Heart right ventricle (tissue), 16 donors: ENCODE measurements around the gene FTH1. TPM values are rescaled to one million over a fixed set of nuclear protein-coding genes. Genes with fewer than 3 reads are reported as not detected.

Source experiments
- ATAC-seq, 8 donors: fragments of 200-7000 bp; cut with Tn5 transposase; one replicate each; pipeline ENCODE4 v1.9.1; 2020; ENCODE audit warnings: mild to moderate bottlenecking in 8 of 8, moderate library complexity in 8 of 8, moderate number of reproducible peaks in 1 of 8
- DNase-seq, 2 donors: peaks; one replicate each; pipeline ENCODE4 v3.0.0-alpha.2; 2020
- H3K27ac ChIP-seq, 10 donors: fragments of 200-600 bp; sonication (generic) in 2 of 10; one replicate each; pipeline versions ENCODE4 v1.5.0 to v1.8.0; 2020 to 2022; ENCODE audit warnings: mild to moderate bottlenecking in 3 of 10
- H3K27me3 ChIP-seq, 7 donors: fragments of 200-600 bp; one replicate each; pipeline ENCODE4 v1.8.0; 2021 to 2022; ENCODE audit warnings: mild to moderate bottlenecking in 2 of 7
- H3K36me3 ChIP-seq, 9 donors: fragments of 200-600 bp; sonication (generic) in 1 of 9; one replicate each; pipeline versions ENCODE4 v1.5.0 to v1.8.0; 2020 to 2022; ENCODE audit warnings: mild to moderate bottlenecking in 2 of 9
- H3K4me1 ChIP-seq, 9 donors: fragments of 200-600 bp; sonication (generic) in 1 of 9; one replicate each; pipeline versions ENCODE4 v1.5.0 to v1.8.0; 2020 to 2022; ENCODE audit warnings: mild to moderate bottlenecking in 4 of 9
- H3K4me3 ChIP-seq, 10 donors: fragments of 200-600 bp; sonication (generic) in 2 of 10; one replicate each; pipeline versions ENCODE4 v1.5.0 to v1.8.0; 2020 to 2022; ENCODE audit warnings: mild to moderate bottlenecking in 7 of 10, moderate library complexity in 2 of 10
- H3K9me3 ChIP-seq, 11 donors: fragments of 200-600 bp in 10 of 11; sonication (generic) in 2 of 11; one replicate each; pipeline versions ENCODE4 v1.5.0 to v1.8.0; 2013 to 2022; ENCODE audit warnings: mild to moderate bottlenecking in 2 of 11, control low read depth in 1 of 11, moderate library complexity in 1 of 11
- CTCF ChIP-seq, 9 donors: fragments of 200-600 bp; sonication (generic) in 2 of 9; IDR thresholded peaks; one replicate each; pipeline versions ENCODE4 v1.5.0 to v1.8.0; 2021 to 2022; ENCODE audit warnings: antibody characterized with exemption in 9 of 9, mild to moderate bottlenecking in 5 of 9, moderate library complexity in 1 of 9
- WGBS, 2 donors: extraction: QIAGEN DNeasy Blood & Tissue Kit; methylation state at CpG; one replicate each; pipeline ENCODE4 v1.1.7; 2013; ENCODE audit warnings: inconsistent platforms in 1 of 2; 5-methylcytosine and 5-hydroxymethylcytosine counted together
- intact Hi-C, 10 donors: fragments of 100-400 bp; cut with DNase I; formaldehyde crosslinking; loops; one replicate each; pipeline versions ENCODE4 v1.11.1 to v1.14.2; 2022
- polyA plus RNA-seq, 2 donors: library from polyadenylated mRNA; stranded (reverse); fragments of 200-250 nt; gene quantifications; one replicate each; pipeline ENCODE4 v1.2.3, GENCODE V29; 2013
- total RNA-seq, 10 donors: library from RNA; stranded (reverse); fragmentation: NEBNext Ultra II Directional in 3 of 10; extraction: Animal tissue kit (Norgen Biotek cat#: 25700) in 3 of 10; gene quantifications; one replicate each; pipeline versions ENCODE4 v1.2.1 to v1.2.4, GENCODE V29; 2021 to 2023
- donor health status: Arrhythmogenic right ventricular cardiomyopathy.
- donor health status: ischemic (EF 13 %, LVEDD 7.1; RV severe dilation, severe dysfunction).
- donor health status: healthy with polysubstance abuse.
- donor health status: DM: no; HTN: yes; CAD: no.
- donor health status: DM: no; HTN: no; CAD: no.
- donor health status: ischemic (EF 25% LVEDD 6.9; RV normal size, moderate dysfunction).
- donor health status: ischemic (EF 25% LVEDD 5.7; RV mildly dilated, moderate dysfunction).
- donor health status: healthy.
- donor health status: DM: yes; HTN: yes; CAD: no.
- donor health status: Ischemic cardiomyopathy.
- donor health status: ischemic (EF 35%, LVEDD 5.7; RV mildly dilated, moderate dysfunction).
- donor health status: nonischemic (EF 11% LVEDD 7.7; RV severe dilation, severe dysfunction).
- donor health status: DM: yes; HTN: yes; CAD: no.
- donor health status: PGD.
- donor health status: ischemic (EF 29% LVEDD 5.4; RV normal size, mild dysfunction).
- donor health status: nonischemic (EF 23%, LVEDD 6.1; RV moderate dilation, normal function).

FTH1 gene
- total and polyA plus RNA-seq, 12 donors = 1,346 to 5,199 (median 2,962) TPM

GRCh38 chr11:62000539-62001446, 33.4 kb upstream of the FTH1 start:
- Histone ChIP-seq H3K9me3 (peaks cover 0 to 22% (median 0%) of the 10 kb centered on the region in 11 donors), H3K36me3 (no peaks in the 10 kb centered on the region), H3K4me3 (no peak overlapping the region), H3K4me1 (peaks cover 0 to 25% (median 3%) of the 10 kb centered on the region in 9 donors), H3K27ac (peak overlapping the region in 1 of 10 donors; percentile 44), H3K27me3 (no peaks in the 10 kb centered on the region)
- WGBS, 2 donors = 91 to 92% methylated on average over 23 of the region's 23 CpGs
- DNase-seq (no peak), ATAC-seq (no peak)
- no peak for TF ChIP-seq CTCF (IDR thresholded peaks at IDR 0.05)
- intact Hi-C loops = no loop called here

GRCh38 chr11:61999141-61999975, 31.9 kb upstream of the FTH1 start:
- Histone ChIP-seq H3K27me3 (no peaks in the 10 kb centered on the region), H3K9me3 (peaks cover 0 to 22% (median 0%) of the 10 kb centered on the region in 11 donors), H3K4me1 (peaks cover 0 to 10% (median 0%) of the 10 kb centered on the region in 9 donors), H3K36me3 (no peaks in the 10 kb centered on the region), H3K27ac (no peak overlapping the region), H3K4me3 (no peak overlapping the region)
- no peak for ATAC-seq
- 97 to 100% methylated on average over 7 of the region's 7 CpGs for WGBS, 2 donors
- intact Hi-C loops = no loop called here
- TF ChIP-seq CTCF (IDR thresholded peaks at IDR 0.05) = no peak
- no peak for DNase-seq

- TF ChIP-seq CTCF (IDR thresholded peaks at IDR 0.05) = no peak
- Histone ChIP-seq H3K4me3 (no peak overlapping the region), H3K9me3 (peaks cover 0 to 22% (median 0%) of the 10 kb centered on the region in 11 donors), H3K4me1 (peaks cover 0 to 4% (median 0%) of the 10 kb centered on the region in 9 donors), H3K27me3 (no peaks in the 10 kb centered on the region), H3K27ac (no peak overlapping the region), H3K36me3 (no peaks in the 10 kb centered on the region)
- 94 to 96% methylated on average over 4 of the region's 4 CpGs for WGBS, 2 donors
- intact Hi-C loops = no loop called here
- ATAC-seq = no peak
- DNase-seq = no peak
Measured at GRCh38 chr11:61996933-61997332, 29.5 kb upstream of the FTH1 start.

- H3K9me3 ChIP-seq = peaks cover 0 to 29% (median under 1%) of the 10 kb centered on the region in 11 donors
- no peak for TF ChIP-seq CTCF (IDR thresholded peaks at IDR 0.05)
- intact Hi-C loops = no loop called here
- no peaks in the 10 kb centered on the region for H3K36me3 ChIP-seq
- ATAC-seq (no peak), DNase-seq (no peak)
- H3K4me3 ChIP-seq = no peak overlapping the region
- H3K27me3 ChIP-seq = no peaks in the 10 kb centered on the region
- WGBS, 2 donors = 90 to 94% methylated on average over 3 of the region's 3 CpGs
- H3K27ac ChIP-seq = no peak overlapping the region
- H3K4me1 ChIP-seq = no peaks in the 10 kb centered on the region
Measured at GRCh38 chr11:61994981-61995380, 27.5 kb upstream of the FTH1 start.
